IPS-15b (cell line): Measurements from ENCODE around the gene ATP11A.

ENCODE experiments used
- H3K27me3 ChIP-seq: one replicate; pipeline ENCODE4 v1.6.1; 2013; ENCODE audit warnings: low read length; ENCODE audit not compliant: control insufficient read depth, insufficient read depth
- H3K36me3 ChIP-seq: one replicate; pipeline ENCODE4 v1.6.1; 2013; ENCODE audit warnings: low read length; ENCODE audit not compliant: control insufficient read depth, insufficient read depth
- H3K4me1 ChIP-seq: one replicate; pipeline ENCODE4 v1.6.1; 2013; ENCODE audit warnings: mild to moderate bottlenecking, low read length; ENCODE audit not compliant: control insufficient read depth, insufficient read depth
- H3K4me3 ChIP-seq: one replicate; pipeline ENCODE4 v1.5.1; 2013; ENCODE audit warnings: low read depth, low read length
- H3K9ac ChIP-seq: one replicate; pipeline ENCODE4 v1.6.1; 2013; ENCODE audit warnings: low read depth, mild to moderate bottlenecking, low read length
- H3K9me3 ChIP-seq: one replicate; pipeline ENCODE4 v1.6.1; 2013; ENCODE audit warnings: mild to moderate bottlenecking, low read length; ENCODE audit not compliant: control insufficient read depth, insufficient read depth

ATP11A gene

GRCh38 chr13:112696869-112697465, 7.1 kb downstream of the ATP11A start:
- no peaks in the 10 kb centered on the region for H3K27me3 ChIP-seq
- H3K4me3 ChIP-seq: no peak overlapping the region
- no peaks in the 10 kb centered on the region for H3K4me1 ChIP-seq
- no peaks in the 10 kb centered on the region for H3K9me3 ChIP-seq
- H3K36me3 ChIP-seq: peaks cover 10% of the 10 kb centered on the region
- H3K9ac ChIP-seq: no peak overlapping the region

GRCh38 chr13:112697756-112698655, 8.2 kb downstream of the ATP11A start:
- no peaks in the 10 kb centered on the region for H3K27me3 ChIP-seq
- H3K4me1 ChIP-seq: peaks cover 4% of the 10 kb centered on the region
- no peaks in the 10 kb centered on the region for H3K9me3 ChIP-seq
- H3K4me3 ChIP-seq: no peak overlapping the region
- peaks cover 10% of the 10 kb centered on the region for H3K36me3 ChIP-seq
- H3K9ac ChIP-seq: no peak overlapping the region

GRCh38 chr13:112699322-112699918, 9.6 kb downstream of the ATP11A start:
- peaks cover 16% of the 10 kb centered on the region for H3K4me1 ChIP-seq
- H3K36me3 ChIP-seq: peaks cover 10% of the 10 kb centered on the region
- H3K4me3 ChIP-seq: no peak overlapping the region
- no peak overlapping the region for H3K9ac ChIP-seq
- H3K9me3 ChIP-seq: no peaks in the 10 kb centered on the region
- no peaks in the 10 kb centered on the region for H3K27me3 ChIP-seq

GRCh38 chr13:112700291-112701060, 10.6 kb downstream of the ATP11A start:
- Histone ChIP-seq H3K36me3 (peaks cover 10% of the 10 kb centered on the region), H3K4me3 (no peak overlapping the region), H3K9ac (no peak overlapping the region), H3K27me3 (no peaks in the 10 kb centered on the region), H3K4me1 (peaks cover 21% of the 10 kb centered on the region), H3K9me3 (no peaks in the 10 kb centered on the region)

GRCh38 chr13:112702341-112702985, 12.6 kb downstream of the ATP11A start:
- Histone ChIP-seq H3K4me1 (peaks cover 23% of the 10 kb centered on the region), H3K9me3 (no peaks in the 10 kb centered on the region), H3K36me3 (peaks cover 6% of the 10 kb centered on the region), H3K27me3 (no peaks in the 10 kb centered on the region), H3K4me3 (no peak overlapping the region), H3K9ac (no peak overlapping the region)

GRCh38 chr13:112702986-112703379, 13.1 kb downstream of the ATP11A start:
- Histone ChIP-seq H3K36me3 (peaks cover 6% of the 10 kb centered on the region), H3K9me3 (no peaks in the 10 kb centered on the region), H3K27me3 (no peaks in the 10 kb centered on the region), H3K4me3 (no peak overlapping the region), H3K9ac (no peak overlapping the region), H3K4me1 (peaks cover 23% of the 10 kb centered on the region)

- Histone ChIP-seq H3K9me3 (no peaks in the 10 kb centered on the region), H3K4me3 (no peak overlapping the region), H3K4me1 (peaks cover 23% of the 10 kb centered on the region), H3K9ac (no peak overlapping the region), H3K36me3 (peaks cover 6% of the 10 kb centered on the region), H3K27me3 (no peaks in the 10 kb centered on the region)
Observed at GRCh38 chr13:112703449-112704284, 13.8 kb downstream of the ATP11A start.

GRCh38 chr13:112704308-112705145, 14.7 kb downstream of the ATP11A start:
- Histone ChIP-seq H3K36me3 (peaks cover 6% of the 10 kb centered on the region), H3K9ac (no peak overlapping the region), H3K4me3 (no peak overlapping the region), H3K4me1 (peaks cover 23% of the 10 kb centered on the region), H3K27me3 (no peaks in the 10 kb centered on the region), H3K9me3 (no peaks in the 10 kb centered on the region)

GRCh38 chr13:112705286-112705685, 15.4 kb downstream of the ATP11A start:
- peaks cover 23% of the 10 kb centered on the region for H3K4me1 ChIP-seq
- no peak overlapping the region for H3K4me3 ChIP-seq
- no peaks in the 10 kb centered on the region for H3K27me3 ChIP-seq
- no peaks in the 10 kb centered on the region for H3K9me3 ChIP-seq
- peaks cover 6% of the 10 kb centered on the region for H3K36me3 ChIP-seq
- H3K9ac ChIP-seq: no peak overlapping the region

GRCh38 chr13:112706171-112706570, 16.3 kb downstream of the ATP11A start:
- Histone ChIP-seq H3K9me3 (no peaks in the 10 kb centered on the region), H3K27me3 (no peaks in the 10 kb centered on the region), H3K4me3 (no peak overlapping the region), H3K36me3 (peaks cover under 1% of the 10 kb centered on the region), H3K9ac (no peak overlapping the region), H3K4me1 (peaks cover 24% of the 10 kb centered on the region)
